Liver (tissue), 3 donors: Measurements from ENCODE around the gene CHRNB2.

Source experiments
- EGR1 ChIP-seq, 2 donors: IDR thresholded peaks; 2 replicates each; pipeline ENCODE4 v1.6.1; 2016 to 2018; ENCODE audit warnings: antibody characterized with exemption in 2 of 2, low read depth in 2 of 2
- GABPA ChIP-seq, 2 donors: IDR thresholded peaks in 1 of 2; conservative IDR thresholded peaks in 1 of 2; 2 replicates each; pipeline ENCODE4 v1.6.1; 2016; ENCODE audit warnings: antibody characterized with exemption in 2 of 2, mild to moderate bottlenecking in 1 of 2, moderate library complexity in 1 of 2
- HNF4G ChIP-seq: IDR thresholded peaks from 2 replicates; pipeline ENCODE4 v1.6.1; 2016; ENCODE audit warnings: antibody characterized with exemption
- RAD21 ChIP-seq, 2 donors: IDR thresholded peaks; 2 replicates each; pipeline ENCODE4 v1.6.1; 2016; ENCODE audit warnings: antibody characterized with exemption in 2 of 2, mild to moderate bottlenecking in 2 of 2
- REST ChIP-seq: IDR thresholded peaks from 2 replicates; pipeline ENCODE4 v1.6.1; 2016; ENCODE audit warnings: antibody characterized with exemption, mild to moderate bottlenecking
- RXRA ChIP-seq, 2 donors: IDR thresholded peaks; 2 replicates each; pipeline ENCODE4 v1.6.1; 2017 to 2018; ENCODE audit warnings: antibody characterized with exemption in 2 of 2, mild to moderate bottlenecking in 1 of 2
- TAF1 ChIP-seq: conservative IDR thresholded peaks from 2 replicates; pipeline ENCODE4 v1.6.1; 2016; ENCODE audit warnings: antibody characterized with exemption, mild to moderate bottlenecking
- YY1 ChIP-seq: IDR thresholded peaks from 2 replicates; pipeline ENCODE4 v1.6.1; 2016; ENCODE audit warnings: antibody characterized with exemption, mild to moderate bottlenecking
- TF ChIP-seq, protein P1 (sequence below): fragments of 150-350 bp; IDR thresholded peaks from 2 replicates; pipeline ENCODE4 v1.5.1; 2017; ENCODE audit warnings: improper control_type of control experiment, low read depth, low read length; ENCODE audit not compliant: missing input control
- TF ChIP-seq, protein P2 (sequence below): IDR thresholded peaks from 2 replicates; pipeline ENCODE4 v1.6.1; 2016; ENCODE audit warnings: antibody characterized with exemption
- TF ChIP-seq, protein P3 (sequence below): IDR thresholded peaks from 2 replicates; pipeline ENCODE4 v1.6.1; 2016; ENCODE audit warnings: antibody characterized with exemption
- donor health status: healthy.
- donor health status: healthy.

GRCh38 chr1:154529308-154529707, 38.3 kb upstream of the CHRNB2 start:
- TF ChIP-seq, protein P1, sequence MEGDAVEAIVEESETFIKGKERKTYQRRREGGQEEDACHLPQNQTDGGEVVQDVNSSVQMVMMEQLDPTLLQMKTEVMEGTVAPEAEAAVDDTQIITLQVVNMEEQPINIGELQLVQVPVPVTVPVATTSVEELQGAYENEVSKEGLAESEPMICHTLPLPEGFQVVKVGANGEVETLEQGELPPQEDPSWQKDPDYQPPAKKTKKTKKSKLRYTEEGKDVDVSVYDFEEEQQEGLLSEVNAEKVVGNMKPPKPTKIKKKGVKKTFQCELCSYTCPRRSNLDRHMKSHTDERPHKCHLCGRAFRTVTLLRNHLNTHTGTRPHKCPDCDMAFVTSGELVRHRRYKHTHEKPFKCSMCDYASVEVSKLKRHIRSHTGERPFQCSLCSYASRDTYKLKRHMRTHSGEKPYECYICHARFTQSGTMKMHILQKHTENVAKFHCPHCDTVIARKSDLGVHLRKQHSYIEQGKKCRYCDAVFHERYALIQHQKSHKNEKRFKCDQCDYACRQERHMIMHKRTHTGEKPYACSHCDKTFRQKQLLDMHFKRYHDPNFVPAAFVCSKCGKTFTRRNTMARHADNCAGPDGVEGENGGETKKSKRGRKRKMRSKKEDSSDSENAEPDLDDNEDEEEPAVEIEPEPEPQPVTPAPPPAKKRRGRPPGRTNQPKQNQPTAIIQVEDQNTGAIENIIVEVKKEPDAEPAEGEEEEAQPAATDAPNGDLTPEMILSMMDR, result no peak
- TF ChIP-seq, protein P2, sequence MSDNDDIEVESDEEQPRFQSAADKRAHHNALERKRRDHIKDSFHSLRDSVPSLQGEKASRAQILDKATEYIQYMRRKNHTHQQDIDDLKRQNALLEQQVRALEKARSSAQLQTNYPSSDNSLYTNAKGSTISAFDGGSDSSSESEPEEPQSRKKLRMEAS, result no peak
- no peak for TF ChIP-seq EGR1 (IDR thresholded peaks at IDR 0.05; ENCODE audit: low read depth in 2 of 2)
- TF ChIP-seq RXRA (IDR thresholded peaks at IDR 0.05), result no peak
- TF ChIP-seq RAD21 (IDR thresholded peaks at IDR 0.05), result no peak
- no peak for TF ChIP-seq GABPA (IDR thresholded peaks at IDR 0.05 in 1 of 2, conservative IDR thresholded peaks at IDR 0.05 in 1 of 2)
- no peak for TF ChIP-seq YY1
- no peak for TF ChIP-seq HNF4G
- TF ChIP-seq TAF1, result no peak
- TF ChIP-seq, protein P3, sequence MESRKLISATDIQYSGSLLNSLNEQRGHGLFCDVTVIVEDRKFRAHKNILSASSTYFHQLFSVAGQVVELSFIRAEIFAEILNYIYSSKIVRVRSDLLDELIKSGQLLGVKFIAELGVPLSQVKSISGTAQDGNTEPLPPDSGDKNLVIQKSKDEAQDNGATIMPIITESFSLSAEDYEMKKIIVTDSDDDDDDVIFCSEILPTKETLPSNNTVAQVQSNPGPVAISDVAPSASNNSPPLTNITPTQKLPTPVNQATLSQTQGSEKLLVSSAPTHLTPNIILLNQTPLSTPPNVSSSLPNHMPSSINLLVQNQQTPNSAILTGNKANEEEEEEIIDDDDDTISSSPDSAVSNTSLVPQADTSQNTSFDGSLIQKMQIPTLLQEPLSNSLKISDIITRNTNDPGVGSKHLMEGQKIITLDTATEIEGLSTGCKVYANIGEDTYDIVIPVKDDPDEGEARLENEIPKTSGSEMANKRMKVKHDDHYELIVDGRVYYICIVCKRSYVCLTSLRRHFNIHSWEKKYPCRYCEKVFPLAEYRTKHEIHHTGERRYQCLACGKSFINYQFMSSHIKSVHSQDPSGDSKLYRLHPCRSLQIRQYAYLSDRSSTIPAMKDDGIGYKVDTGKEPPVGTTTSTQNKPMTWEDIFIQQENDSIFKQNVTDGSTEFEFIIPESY, result no peak
- no peak for TF ChIP-seq REST
